ENCODE data around the gene HOMEZ. TPM values are rescaled to one million over a fixed set of nuclear protein-coding genes. Genes with fewer than 3 reads are reported as not detected.
"Not testable (repeated sequence)": the region's sequence is repeated elsewhere in the genome, so short reads cannot be mapped to it uniquely, and the experiment has no call there.

The HOMEZ gene
- total RNA-seq, 1 experiment from 2014 or later: 18.2 TPM

GRCh38 chr14:23269193-23269592 is 16.7 kb downstream of the HOMEZ start:
- no peaks in the 10 kb centered on the region for H3K79me2 ChIP-seq (ENCODE audit: insufficient read depth, low read length)
- no peak overlapping the region for H3K9ac ChIP-seq (ENCODE audit: low read length)
- no peaks in the 10 kb centered on the region for H3K36me3 ChIP-seq (ENCODE audit: control insufficient read depth in 1 of 2, insufficient read depth in 2 of 2, low read length in 2 of 2)
- no peaks in the 10 kb centered on the region; the same call in 1 of the 2 replicates for H3K27me3 ChIP-seq (ENCODE audit: insufficient read depth, low read length)
- DNase-seq (ENCODE audit: low read depth, low spot score) (no peak), ATAC-seq (no peak)
- ChIA-PET POLR2A (no interaction called here), CTCF (no interaction called here), RAD21 (ENCODE audit: low non-redundant PET in 1 of 2, low total read pairs in 2 of 2, uncharacterized antibody in 2 of 2, unreplicated experiment in 2 of 2) (no interaction called here)
- intact Hi-C loops (cut with micrococcal nuclease): loop anchor here (5.0 kb wide), 1 partner anchor 288 kb away; the partner anchor contains the start of gene THTPA
- no peaks in the 10 kb centered on the region for H4K20me1 ChIP-seq (ENCODE audit: insufficient read depth)
- no peak overlapping the region for H3K27ac ChIP-seq (ENCODE audit: low read depth, low read length)
- no TSS peak for BruUV-seq (replicated peaks)
- TF ChIP-seq TCF7L2 (IDR thresholded peaks at IDR 0.05; ENCODE audit: borderline replicate concordance, extremely low read depth, insufficient read depth, insufficient read length) (no peak), POLR2AphosphoS5 (IDR thresholded peaks at IDR 0.05; ENCODE audit: low read depth, low read length) (no peak), YY1 (IDR thresholded peaks at IDR 0.05; ENCODE audit: extremely low read depth, insufficient replicate concordance, low read depth, low read length) (no peak), MAX (IDR thresholded peaks at IDR 0.05) (no peak)
- H3K4me3 ChIP-seq (replicated peaks in 1 of 2; ENCODE audit: low read depth in 1 of 2, low read length in 2 of 2): no peak overlapping the region
- no peaks in the 10 kb centered on the region for H3K9me2 ChIP-seq (ENCODE audit: insufficient read depth)
- no peaks in the 10 kb centered on the region for H3K9me3 ChIP-seq (ENCODE audit: control insufficient read depth in 1 of 2, insufficient read depth in 1 of 2, low read depth in 1 of 2, low read length in 2 of 2)
- no peak overlapping the region for H3K4me2 ChIP-seq (ENCODE audit: low read length)
- no peak overlapping the region for H2AFZ ChIP-seq (ENCODE audit: low read depth, low read length, poor library complexity, severe bottlenecking)
- no peaks in the 10 kb centered on the region for H3K4me1 ChIP-seq (ENCODE audit: control insufficient read depth in 1 of 2, insufficient read depth in 2 of 2, low read length in 2 of 2)

- BruUV-seq (replicated peaks); H3K4me2 ChIP-seq (ENCODE audit: low read length); POLR2A ChIA-PET: not testable (repeated sequence)
Observed at GRCh38 chr14:23260849-23261248, 25.1 kb downstream of the HOMEZ start.

More at GRCh38 chr14:23260849-23261248, 25.1 kb downstream of the HOMEZ start:
- H3K79me2 ChIP-seq (ENCODE audit: insufficient read depth, low read length); H2AFZ ChIP-seq (ENCODE audit: low read depth, low read length, poor library complexity, severe bottlenecking); H3K36me3 ChIP-seq (ENCODE audit: control insufficient read depth in 1 of 2, insufficient read depth in 2 of 2, low read length in 2 of 2); CTCF ChIA-PET; H3K27me3 ChIP-seq (ENCODE audit: insufficient read depth, low read length); H4K20me1 ChIP-seq (ENCODE audit: insufficient read depth); H3K4me3 ChIP-seq (replicated peaks in 1 of 2; ENCODE audit: low read depth in 1 of 2, low read length in 2 of 2); DNase-seq (ENCODE audit: low read depth, low spot score); H3K9me3 ChIP-seq (ENCODE audit: control insufficient read depth in 1 of 2, insufficient read depth in 1 of 2, low read depth in 1 of 2, low read length in 2 of 2); H3K9me2 ChIP-seq (ENCODE audit: insufficient read depth); H3K4me1 ChIP-seq (ENCODE audit: control insufficient read depth in 1 of 2, insufficient read depth in 2 of 2, low read length in 2 of 2); intact Hi-C loops (cut with micrococcal nuclease); RAD21 ChIA-PET (ENCODE audit: low non-redundant PET in 1 of 2, low total read pairs in 2 of 2, uncharacterized antibody in 2 of 2, unreplicated experiment in 2 of 2); H3K27ac ChIP-seq (ENCODE audit: low read depth, low read length); H3K9ac ChIP-seq (ENCODE audit: low read length); ATAC-seq: not testable (repeated sequence)

Data from HCT116 (cell line).